ENCODE data around the gene ZXDC.

DNA sequence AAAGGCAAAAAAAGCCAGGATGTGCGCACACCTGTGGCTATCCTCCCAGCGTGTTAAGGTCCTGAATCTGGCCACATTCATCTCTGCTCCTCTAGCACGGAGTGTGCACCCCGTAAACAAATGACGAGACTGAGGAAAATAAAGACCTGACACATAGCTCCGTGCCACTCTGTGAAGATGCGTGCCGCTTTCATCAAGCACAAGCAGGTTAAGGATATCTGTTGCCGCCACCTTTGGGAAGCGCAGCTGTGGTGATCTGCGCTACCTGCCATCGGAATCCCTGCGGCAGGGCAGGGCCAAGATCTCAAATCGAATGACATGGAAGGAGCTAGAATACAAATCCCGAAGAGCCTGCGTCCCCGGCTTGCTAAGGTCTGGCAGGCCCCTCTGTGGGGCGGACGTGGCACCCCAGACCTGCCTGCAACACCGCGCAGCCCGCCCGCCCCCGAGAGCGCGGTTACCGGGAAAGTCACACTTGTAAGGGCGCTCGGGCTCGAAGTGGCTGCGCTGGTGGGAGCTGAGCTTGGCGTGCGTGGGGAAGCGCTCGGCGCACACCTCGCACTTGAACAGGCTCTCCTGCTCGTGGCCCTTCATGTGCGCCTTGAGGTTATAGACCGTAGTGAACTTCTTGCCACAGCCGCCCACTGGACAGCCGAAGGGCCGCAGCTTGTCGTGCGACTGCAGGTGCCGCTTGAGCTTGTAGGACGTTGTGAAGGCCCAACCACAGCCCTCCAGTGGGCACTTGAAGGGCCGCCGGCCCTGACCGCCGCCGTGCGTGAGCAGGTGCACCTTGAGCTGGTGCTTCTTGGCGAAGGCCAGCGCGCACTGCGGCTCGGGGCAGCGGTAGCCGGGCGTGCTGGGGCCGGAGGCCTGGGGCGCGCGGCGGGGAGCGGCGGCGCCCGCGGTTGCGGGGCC, 936 bp downstream of the ZXDC start:
- TF ChIP-seq, protein P1, sequence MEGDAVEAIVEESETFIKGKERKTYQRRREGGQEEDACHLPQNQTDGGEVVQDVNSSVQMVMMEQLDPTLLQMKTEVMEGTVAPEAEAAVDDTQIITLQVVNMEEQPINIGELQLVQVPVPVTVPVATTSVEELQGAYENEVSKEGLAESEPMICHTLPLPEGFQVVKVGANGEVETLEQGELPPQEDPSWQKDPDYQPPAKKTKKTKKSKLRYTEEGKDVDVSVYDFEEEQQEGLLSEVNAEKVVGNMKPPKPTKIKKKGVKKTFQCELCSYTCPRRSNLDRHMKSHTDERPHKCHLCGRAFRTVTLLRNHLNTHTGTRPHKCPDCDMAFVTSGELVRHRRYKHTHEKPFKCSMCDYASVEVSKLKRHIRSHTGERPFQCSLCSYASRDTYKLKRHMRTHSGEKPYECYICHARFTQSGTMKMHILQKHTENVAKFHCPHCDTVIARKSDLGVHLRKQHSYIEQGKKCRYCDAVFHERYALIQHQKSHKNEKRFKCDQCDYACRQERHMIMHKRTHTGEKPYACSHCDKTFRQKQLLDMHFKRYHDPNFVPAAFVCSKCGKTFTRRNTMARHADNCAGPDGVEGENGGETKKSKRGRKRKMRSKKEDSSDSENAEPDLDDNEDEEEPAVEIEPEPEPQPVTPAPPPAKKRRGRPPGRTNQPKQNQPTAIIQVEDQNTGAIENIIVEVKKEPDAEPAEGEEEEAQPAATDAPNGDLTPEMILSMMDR (conservative IDR thresholded peaks at IDR 0.05) = no peak
- TF ChIP-seq EZH2 (IDR thresholded peaks at IDR 0.05; ENCODE audit: low read depth) = no peak

Data from PC-9 (cell line).